ENCODE results near the gene ATP2C2.
A peak's percentile ranks its signal among the peaks of the same experiment; 100 is the strongest.

Gene ATP2C2

DNA sequence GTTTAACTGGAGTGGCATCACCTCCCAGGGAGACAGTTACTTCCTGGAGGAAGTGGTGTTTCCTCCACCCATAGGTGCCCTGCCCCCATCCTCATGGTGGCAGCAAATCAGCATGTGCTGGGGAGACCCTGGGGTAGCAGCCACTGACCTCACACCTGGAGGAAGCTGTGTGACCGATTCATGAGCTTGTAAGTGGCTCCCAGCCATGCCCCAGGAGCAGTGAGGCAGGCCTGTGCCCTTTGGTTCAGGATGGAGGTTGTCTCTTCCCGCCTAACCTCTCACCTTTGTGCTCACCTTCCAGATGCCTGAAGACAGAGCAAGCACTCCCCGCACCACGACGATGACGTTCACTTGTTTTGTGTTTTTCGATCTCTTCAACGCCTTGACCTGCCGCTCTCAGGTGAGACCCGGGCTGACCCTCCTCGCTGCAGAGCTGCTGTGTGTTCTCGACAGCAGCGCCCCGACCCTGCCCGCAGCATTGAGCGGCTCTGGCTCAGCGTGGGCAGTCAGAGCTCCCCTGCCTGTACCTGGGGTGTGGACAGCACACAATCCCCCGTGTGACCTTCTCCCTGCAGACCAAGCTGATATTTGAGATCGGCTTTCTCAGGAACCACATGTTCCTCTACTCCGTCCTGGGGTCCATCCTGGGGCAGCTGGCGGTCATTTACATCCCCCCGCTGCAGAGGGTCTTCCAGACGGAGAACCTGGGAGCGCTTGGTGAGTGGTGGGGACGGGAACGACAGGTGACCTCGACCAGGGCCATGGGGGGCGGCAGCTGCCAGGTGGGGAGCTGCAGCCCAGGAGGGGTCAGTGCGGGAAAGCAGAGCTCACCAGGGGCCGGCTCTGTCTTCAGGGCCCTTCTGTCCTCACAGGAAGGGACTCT is 93.3 kb downstream of the ATP2C2 start:
- no peaks in the 10 kb centered on the region for H3K9me2 ChIP-seq (replicated peaks; ENCODE audit: low read depth, low read length)
- peak overlapping the region; percentile 63 for H2AFZ ChIP-seq (ENCODE audit: low read length)
- 0 out of 2 replicates have a peak, but pooled peaks cover 3% of the 10 kb centered on the region for H3K9me3 ChIP-seq (ENCODE audit: insufficient read depth, low read depth, low read length)
- H3F3A ChIP-seq (ENCODE audit: low read depth), result no peaks in the 10 kb centered on the region
- no peaks in the 10 kb centered on the region for H4K20me1 ChIP-seq (ENCODE audit: insufficient read depth, low read length, poor library complexity, severe bottlenecking)
- peaks cover 8% of the 10 kb centered on the region for H3K4me1 ChIP-seq (ENCODE audit: insufficient read depth, low read length, poor library complexity, severe bottlenecking)
- no peak overlapping the region for H3K4me3 ChIP-seq (ENCODE audit: low read length, poor library complexity, severe bottlenecking)
- H3K36me3 ChIP-seq (ENCODE audit: insufficient read depth, low read length), result no peaks in the 10 kb centered on the region
- no peaks in the 10 kb centered on the region for H3K79me2 ChIP-seq (ENCODE audit: insufficient read depth, low read length)
- no peak overlapping the region for H3K9ac ChIP-seq (ENCODE audit: low read depth, low read length, poor library complexity, severe bottlenecking)
- H3K27me3 ChIP-seq (ENCODE audit: insufficient read depth, low read length, poor library complexity, severe bottlenecking), result no peaks in the 10 kb centered on the region
- no peak overlapping the region for H3K4me2 ChIP-seq (ENCODE audit: low read depth, low read length, poor library complexity, severe bottlenecking)
- TF ChIP-seq EZH2phosphoT487 (IDR thresholded peaks at IDR 0.05; ENCODE audit: borderline replicate concordance), result no peak
- TF ChIP-seq, protein P1, sequence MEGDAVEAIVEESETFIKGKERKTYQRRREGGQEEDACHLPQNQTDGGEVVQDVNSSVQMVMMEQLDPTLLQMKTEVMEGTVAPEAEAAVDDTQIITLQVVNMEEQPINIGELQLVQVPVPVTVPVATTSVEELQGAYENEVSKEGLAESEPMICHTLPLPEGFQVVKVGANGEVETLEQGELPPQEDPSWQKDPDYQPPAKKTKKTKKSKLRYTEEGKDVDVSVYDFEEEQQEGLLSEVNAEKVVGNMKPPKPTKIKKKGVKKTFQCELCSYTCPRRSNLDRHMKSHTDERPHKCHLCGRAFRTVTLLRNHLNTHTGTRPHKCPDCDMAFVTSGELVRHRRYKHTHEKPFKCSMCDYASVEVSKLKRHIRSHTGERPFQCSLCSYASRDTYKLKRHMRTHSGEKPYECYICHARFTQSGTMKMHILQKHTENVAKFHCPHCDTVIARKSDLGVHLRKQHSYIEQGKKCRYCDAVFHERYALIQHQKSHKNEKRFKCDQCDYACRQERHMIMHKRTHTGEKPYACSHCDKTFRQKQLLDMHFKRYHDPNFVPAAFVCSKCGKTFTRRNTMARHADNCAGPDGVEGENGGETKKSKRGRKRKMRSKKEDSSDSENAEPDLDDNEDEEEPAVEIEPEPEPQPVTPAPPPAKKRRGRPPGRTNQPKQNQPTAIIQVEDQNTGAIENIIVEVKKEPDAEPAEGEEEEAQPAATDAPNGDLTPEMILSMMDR (conservative IDR thresholded peaks at IDR 0.05; ENCODE audit: low read length), result no peak

DNA sequence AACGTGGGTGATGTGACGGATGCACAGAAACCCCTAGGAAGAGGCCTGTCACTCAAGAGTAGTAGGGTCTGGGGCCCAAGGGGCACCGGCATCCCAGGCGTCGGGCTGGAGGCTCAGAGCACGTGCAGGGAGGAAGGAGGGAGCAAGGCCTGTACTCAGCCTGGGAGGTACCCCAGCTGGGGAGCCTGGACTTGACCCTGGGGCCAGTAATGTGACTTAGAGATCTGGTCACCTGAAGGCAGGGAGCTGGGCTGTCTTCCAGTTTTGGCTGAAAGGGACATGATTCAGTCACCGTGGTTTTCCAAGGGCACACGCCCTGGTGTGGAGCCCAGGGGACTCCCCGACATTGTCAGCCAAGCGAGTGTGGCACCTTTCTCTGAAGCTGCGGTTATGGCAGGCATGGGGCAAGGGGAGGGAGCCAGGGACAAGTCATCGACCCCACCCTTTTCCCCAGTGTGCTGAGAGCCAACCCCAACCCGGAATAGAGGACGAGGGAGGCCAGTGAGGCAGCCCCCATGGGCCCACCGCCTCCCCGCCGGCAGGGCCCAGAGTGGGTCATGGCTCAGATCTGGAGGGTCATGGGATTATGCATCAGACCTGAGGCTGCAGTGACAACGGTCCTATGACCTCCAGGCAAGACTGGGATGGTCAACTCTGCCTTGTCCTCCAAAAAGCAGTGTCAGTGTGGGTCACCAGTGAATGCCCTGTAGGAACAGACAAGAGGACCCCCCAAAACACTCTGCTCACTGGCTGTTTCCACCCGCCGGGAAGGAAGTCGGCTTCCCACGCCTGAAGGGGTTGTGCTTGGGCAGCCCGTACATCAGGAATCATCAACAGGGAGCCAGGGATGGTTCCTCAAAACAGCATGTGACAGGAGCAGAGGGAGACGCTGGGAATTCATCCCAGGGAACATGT is 94.2 kb downstream of the ATP2C2 start:
- Histone ChIP-seq H3K4me2 (ENCODE audit: low read depth, low read length, poor library complexity, severe bottlenecking) (no peak overlapping the region), H4K20me1 (ENCODE audit: insufficient read depth, low read length, poor library complexity, severe bottlenecking) (no peaks in the 10 kb centered on the region), H3K36me3 (ENCODE audit: insufficient read depth, low read length) (no peaks in the 10 kb centered on the region), H3K27me3 (ENCODE audit: insufficient read depth, low read length, poor library complexity, severe bottlenecking) (no peaks in the 10 kb centered on the region), H3K4me3 (ENCODE audit: low read length, poor library complexity, severe bottlenecking) (no peak overlapping the region), H3K4me1 (ENCODE audit: insufficient read depth, low read length, poor library complexity, severe bottlenecking) (peaks cover 8% of the 10 kb centered on the region), H3K9me2 (replicated peaks; ENCODE audit: low read depth, low read length) (no peaks in the 10 kb centered on the region), H3K9ac (ENCODE audit: low read depth, low read length, poor library complexity, severe bottlenecking) (no peak overlapping the region), H2AFZ (ENCODE audit: low read length) (no peak overlapping the region), H3F3A (ENCODE audit: low read depth) (no peaks in the 10 kb centered on the region), H3K9me3 (ENCODE audit: insufficient read depth, low read depth, low read length) (peaks cover 10% of the 10 kb centered on the region; the same call in 1 of the 2 replicates), H3K79me2 (ENCODE audit: insufficient read depth, low read length) (no peaks in the 10 kb centered on the region)
- TF ChIP-seq EZH2phosphoT487 (IDR thresholded peaks at IDR 0.05; ENCODE audit: borderline replicate concordance), result no peak
- TF ChIP-seq, protein P1 (conservative IDR thresholded peaks at IDR 0.05; ENCODE audit: low read length), result no peak

DNA sequence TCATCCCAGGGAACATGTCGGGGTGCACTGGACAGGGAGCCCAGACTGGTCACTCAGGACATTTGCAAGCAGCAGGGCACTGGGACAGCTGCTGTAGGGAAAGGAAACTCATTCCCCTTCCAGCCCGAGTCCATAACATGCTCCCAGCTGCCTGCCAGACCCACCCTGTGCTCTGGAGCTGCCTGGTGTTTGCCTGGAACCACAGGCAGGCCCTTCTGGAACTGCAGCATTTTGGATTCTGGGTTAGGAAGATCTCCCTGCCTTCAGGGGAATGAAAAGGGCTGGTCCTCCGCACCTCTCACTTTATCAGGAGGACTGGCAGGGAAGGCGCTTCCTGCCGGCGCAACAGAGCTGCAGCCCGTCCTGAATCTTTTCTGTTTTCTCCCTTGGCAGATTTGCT is 94.9 kb downstream of the ATP2C2 start:
- Histone ChIP-seq H3K4me2 (ENCODE audit: low read depth, low read length, poor library complexity, severe bottlenecking) (no peak overlapping the region), H3K36me3 (ENCODE audit: insufficient read depth, low read length) (no peaks in the 10 kb centered on the region), H3K9me3 (ENCODE audit: insufficient read depth, low read depth, low read length) (peaks cover 13% of the 10 kb centered on the region; the same call in 1 of the 2 replicates), H3K4me1 (ENCODE audit: insufficient read depth, low read length, poor library complexity, severe bottlenecking) (peaks cover 8% of the 10 kb centered on the region), H3K79me2 (ENCODE audit: insufficient read depth, low read length) (no peaks in the 10 kb centered on the region), H3K4me3 (ENCODE audit: low read length, poor library complexity, severe bottlenecking) (no peak overlapping the region), H4K20me1 (ENCODE audit: insufficient read depth, low read length, poor library complexity, severe bottlenecking) (no peaks in the 10 kb centered on the region), H2AFZ (ENCODE audit: low read length) (no peak overlapping the region), H3K9me2 (replicated peaks; ENCODE audit: low read depth, low read length) (no peaks in the 10 kb centered on the region), H3K27me3 (ENCODE audit: insufficient read depth, low read length, poor library complexity, severe bottlenecking) (no peaks in the 10 kb centered on the region), H3K9ac (ENCODE audit: low read depth, low read length, poor library complexity, severe bottlenecking) (no peak overlapping the region), H3F3A (ENCODE audit: low read depth) (no peaks in the 10 kb centered on the region)
- no peak for TF ChIP-seq EZH2phosphoT487 (IDR thresholded peaks at IDR 0.05; ENCODE audit: borderline replicate concordance)
- TF ChIP-seq, protein P1 (conservative IDR thresholded peaks at IDR 0.05; ENCODE audit: low read length), result no peak

All from Loucy (cell line).